Thoracic aorta (tissue), 2 donors: Measurements from ENCODE around the gene SUPT5H. TPM values are rescaled to one million over a fixed set of nuclear protein-coding genes. Genes with fewer than 3 reads are reported as not detected.

ENCODE experiments used
- ATAC-seq: fragments of 150-250 bp; one replicate; pipeline ENCODE4 v1.8.0; 2017; ENCODE audit warnings: low read depth; ENCODE audit not compliant: insufficient number of reproducible peaks, low FRiP score
- DNase-seq: peaks from one replicate; pipeline ENCODE4 v3.0.0-alpha.2; 2020; ENCODE audit warnings: low spot score
- H3K27ac ChIP-seq, 2 donors: fragments of 200-600 bp; sonication (generic); 1 replicate in 1 of 2; 2 replicates in 1 of 2; pipeline ENCODE4 v1.5.1; 2016; ENCODE audit warnings: mild to moderate bottlenecking in 2 of 2, moderate library complexity in 2 of 2
- H3K27me3 ChIP-seq: fragments of 200-600 bp; sonication (generic); replicated peaks from 2 replicates; pipeline ENCODE4 v1.6.0; 2016; ENCODE audit warnings: mild to moderate bottlenecking; ENCODE audit not compliant: insufficient read depth
- H3K36me3 ChIP-seq: fragments of 200-600 bp; sonication (generic); one replicate; pipeline ENCODE4 v1.5.1; 2016
- H3K4me1 ChIP-seq, 2 donors: fragments of 200-600 bp; sonication (generic); 1 replicate in 1 of 2; 2 replicates in 1 of 2; pipeline versions ENCODE4 v1.5.1 to v1.6.0; 2016; ENCODE audit warnings: low read depth in 2 of 2, mild to moderate bottlenecking in 1 of 2; ENCODE audit not compliant: control insufficient read depth in 1 of 2
- H3K4me3 ChIP-seq: fragments of 200-600 bp; sonication (generic); 2 replicates; pipeline ENCODE4 v1.5.1; 2016; ENCODE audit warnings: mild to moderate bottlenecking
- H3K9me3 ChIP-seq: fragments of 200-600 bp; sonication (generic); 2 replicates; pipeline ENCODE4 v1.5.1; 2016
- total RNA-seq, 2 donors: library from RNA; depleted of rRNA; stranded (reverse); fragments of >200 nt; gene quantifications; one replicate each; pipeline versions ENCODE4 v1.1.0 to v1.2.3, GENCODE V29; 2016
- TF ChIP-seq, protein P1 (sequence below): fragments of 200-600 bp; sonication (generic); IDR thresholded peaks from one replicate; pipeline ENCODE4 v1.5.1; 2019; ENCODE audit warnings: antibody characterized with exemption

SUPT5H gene
- total RNA-seq, 2 donors from 2014 or later = 94.4 to 157 TPM

DNA sequence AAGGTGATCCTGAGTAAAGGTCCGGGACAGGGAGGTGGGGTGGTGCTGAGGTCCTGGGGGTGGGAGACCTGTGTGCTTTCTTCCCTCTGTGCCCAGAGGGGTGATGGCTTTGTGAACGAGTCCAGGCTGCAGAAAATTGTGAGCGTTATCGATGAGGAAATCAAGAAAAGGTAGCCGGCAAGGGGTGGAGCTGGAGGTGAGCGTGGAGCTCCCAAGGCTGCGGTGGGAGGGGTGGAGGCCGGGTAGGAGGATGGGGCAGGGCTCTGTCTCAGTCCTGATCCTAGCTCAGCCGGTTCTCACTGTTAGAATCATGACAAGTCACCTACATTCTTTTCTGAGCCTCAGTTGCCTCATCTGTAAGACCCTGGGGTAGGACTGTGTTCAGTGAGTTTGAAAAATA, 73.6 kb downstream of the SUPT5H start:
- TF ChIP-seq, protein P1, sequence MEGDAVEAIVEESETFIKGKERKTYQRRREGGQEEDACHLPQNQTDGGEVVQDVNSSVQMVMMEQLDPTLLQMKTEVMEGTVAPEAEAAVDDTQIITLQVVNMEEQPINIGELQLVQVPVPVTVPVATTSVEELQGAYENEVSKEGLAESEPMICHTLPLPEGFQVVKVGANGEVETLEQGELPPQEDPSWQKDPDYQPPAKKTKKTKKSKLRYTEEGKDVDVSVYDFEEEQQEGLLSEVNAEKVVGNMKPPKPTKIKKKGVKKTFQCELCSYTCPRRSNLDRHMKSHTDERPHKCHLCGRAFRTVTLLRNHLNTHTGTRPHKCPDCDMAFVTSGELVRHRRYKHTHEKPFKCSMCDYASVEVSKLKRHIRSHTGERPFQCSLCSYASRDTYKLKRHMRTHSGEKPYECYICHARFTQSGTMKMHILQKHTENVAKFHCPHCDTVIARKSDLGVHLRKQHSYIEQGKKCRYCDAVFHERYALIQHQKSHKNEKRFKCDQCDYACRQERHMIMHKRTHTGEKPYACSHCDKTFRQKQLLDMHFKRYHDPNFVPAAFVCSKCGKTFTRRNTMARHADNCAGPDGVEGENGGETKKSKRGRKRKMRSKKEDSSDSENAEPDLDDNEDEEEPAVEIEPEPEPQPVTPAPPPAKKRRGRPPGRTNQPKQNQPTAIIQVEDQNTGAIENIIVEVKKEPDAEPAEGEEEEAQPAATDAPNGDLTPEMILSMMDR = no peak
- no peaks in the 10 kb centered on the region for H3K36me3 ChIP-seq
- DNase-seq (no peak), ATAC-seq (no peak)
- H3K9me3 ChIP-seq = no peaks in the 10 kb centered on the region
- no peak overlapping the region for H3K4me3 ChIP-seq
- no peak overlapping the region for H3K27ac ChIP-seq
- peaks cover 6 to 13% of the 10 kb centered on the region in 2 donors for H3K4me1 ChIP-seq
- peaks cover 10% of the 10 kb centered on the region for H3K27me3 ChIP-seq

DNA sequence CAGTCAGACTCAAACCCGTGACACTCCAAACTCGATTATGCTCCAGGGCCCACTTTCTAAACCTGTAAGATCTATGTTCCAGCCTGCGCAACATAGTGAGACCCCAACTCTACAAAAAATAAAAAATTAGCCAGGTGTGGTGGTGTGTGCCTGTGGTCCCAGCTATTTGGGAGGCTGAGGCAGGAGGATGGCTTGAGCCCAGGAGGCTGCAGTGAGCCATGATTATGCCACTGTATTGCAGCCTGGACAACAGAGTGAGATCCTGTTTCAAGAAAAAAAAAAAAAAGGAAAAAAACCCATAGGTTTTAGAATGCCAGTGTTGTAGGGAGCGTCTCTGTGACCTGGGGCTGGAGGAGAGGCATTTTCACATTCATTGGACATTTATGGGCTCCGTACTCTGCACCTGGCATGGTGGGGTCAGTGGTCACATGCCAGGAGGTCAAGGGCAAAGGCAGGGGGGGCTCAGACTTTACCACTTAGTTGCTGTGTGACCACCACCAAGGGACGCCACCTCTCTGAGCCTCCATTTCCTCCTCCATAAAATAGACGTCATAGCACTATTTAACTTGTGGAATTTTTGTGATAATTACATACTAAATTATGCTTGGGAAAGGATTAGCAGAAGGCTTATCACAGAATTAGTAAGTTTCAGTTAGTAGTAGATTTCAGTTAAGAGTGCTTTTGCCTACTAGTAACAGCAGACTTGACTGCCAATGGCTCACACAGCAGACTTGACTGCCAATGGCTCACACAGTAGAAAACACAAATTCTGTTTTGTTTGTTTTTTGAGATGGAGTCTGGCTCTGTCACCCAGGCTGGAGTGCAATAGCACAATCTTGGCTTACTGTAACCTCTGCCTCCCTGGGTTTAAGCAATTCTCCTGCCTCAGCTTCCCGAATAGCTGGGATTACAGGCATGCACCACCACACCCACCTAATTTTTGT, 75.4 kb downstream of the SUPT5H start:
- TF ChIP-seq, protein P1 = no peak
- H3K27ac ChIP-seq = no peak overlapping the region
- DNase-seq (no peak), ATAC-seq (no peak)
- H3K27me3 ChIP-seq = no peaks in the 10 kb centered on the region
- no peaks in the 10 kb centered on the region for H3K9me3 ChIP-seq
- peaks cover 0 to under 1% of the 10 kb centered on the region in 2 donors for H3K4me1 ChIP-seq
- no peak overlapping the region for H3K4me3 ChIP-seq
- H3K36me3 ChIP-seq = no peaks in the 10 kb centered on the region

DNA sequence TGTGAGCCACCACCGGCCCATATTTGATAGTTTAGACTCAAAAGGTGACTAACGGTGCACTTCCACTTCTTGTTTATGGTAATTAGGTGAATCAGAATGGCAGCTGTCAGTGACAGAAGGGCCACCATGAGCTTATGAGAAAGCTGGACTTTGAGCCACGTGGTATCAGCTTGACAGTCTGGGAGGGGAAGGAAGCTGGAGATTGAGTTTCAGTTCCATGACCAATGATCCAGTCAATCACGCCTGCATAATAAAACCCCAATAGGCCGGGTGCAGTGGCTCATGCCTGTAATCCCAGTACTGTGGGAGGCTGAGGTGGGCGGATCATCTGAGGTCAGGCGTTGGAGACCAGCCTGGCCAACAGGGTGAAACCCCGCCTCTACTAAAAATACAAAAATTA, 79.1 kb downstream of the SUPT5H start:
- no peak for ATAC-seq
- TF ChIP-seq, protein P1 = no peak
- Histone ChIP-seq H3K4me3 (no peak overlapping the region), H3K9me3 (no peaks in the 10 kb centered on the region), H3K4me1 (no peaks in the 10 kb centered on the region), H3K36me3 (no peaks in the 10 kb centered on the region), H3K27ac (no peak overlapping the region), H3K27me3 (no peaks in the 10 kb centered on the region)
- no peak for DNase-seq

DNA sequence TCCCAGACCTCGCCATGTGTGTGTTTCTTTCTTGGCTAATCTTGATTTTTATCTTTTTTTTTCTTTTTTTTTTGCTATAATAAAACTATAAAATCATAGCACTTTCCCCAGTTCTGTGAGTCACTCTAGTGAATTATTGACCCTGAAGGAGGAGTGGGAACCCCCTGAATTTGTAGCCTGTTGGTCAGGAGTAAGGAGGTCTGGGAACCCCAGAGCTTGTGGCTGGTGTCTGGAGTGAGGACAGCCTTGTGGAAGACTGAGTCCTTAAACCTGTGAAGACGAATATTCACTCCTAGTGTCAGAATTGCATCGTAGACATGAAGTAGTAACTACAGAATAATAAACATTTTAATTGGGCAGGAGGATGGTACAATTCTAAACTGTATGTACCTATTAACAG, 79.8 kb downstream of the SUPT5H start:
- ATAC-seq (no peak), DNase-seq (no peak)
- H3K4me3 ChIP-seq = no peak overlapping the region
- no peaks in the 10 kb centered on the region for H3K27me3 ChIP-seq
- TF ChIP-seq, protein P1 = no peak
- no peaks in the 10 kb centered on the region for H3K36me3 ChIP-seq
- H3K9me3 ChIP-seq = no peaks in the 10 kb centered on the region
- no peaks in the 10 kb centered on the region for H3K4me1 ChIP-seq
- no peak overlapping the region for H3K27ac ChIP-seq

Other genes starting within 250 kb of the SUPT5H start
- gene NCCRP1, start 248.6 kb upstream of the SUPT5H start, total RNA-seq = under 1 TPM in 1 of 2 donors, not detected in 1; 0.27 TPM
- gene SYCN, start 241.3 kb upstream of the SUPT5H start, total RNA-seq = not detected
- not detected for gene IFNL3, start 200.6 kb upstream of the SUPT5H start, total RNA-seq
- gene IFNL4, start 196.7 kb upstream of the SUPT5H start, total RNA-seq = not detected
- gene IFNL2, start 177.2 kb upstream of the SUPT5H start, total RNA-seq = not detected
- gene IFNL1, start 149.2 kb upstream of the SUPT5H start, total RNA-seq = not detected
- under 1 TPM; 0.85 to 0.95 TPM for gene LRFN1, start 124.7 kb upstream of the SUPT5H start, total RNA-seq
- gene GMFG, start 109.5 kb upstream of the SUPT5H start, total RNA-seq = 10 to 100 TPM; 15.9 to 16.0 TPM
- gene SAMD4B, start 103.2 kb upstream of the SUPT5H start, total RNA-seq = 100 to 1,000 TPM; 101 to 153 TPM
- gene PAF1, start 54.5 kb upstream of the SUPT5H start, total RNA-seq = 10 to 100 TPM; 25.7 to 34.5 TPM
- gene MED29, start 54.2 kb upstream of the SUPT5H start, total RNA-seq = 10 to 100 TPM; 29.3 to 86.1 TPM
- gene ZFP36, start 38.7 kb upstream of the SUPT5H start, total RNA-seq = 100 to 1,000 TPM; 315 to 699 TPM
- gene PLEKHG2, start 32.9 kb upstream of the SUPT5H start, total RNA-seq = 100 to 1,000 TPM in 1 of 2 donors, 10 to 100 TPM in 1; 76.0 to 112 TPM
- gene RPS16, start 9.6 kb upstream of the SUPT5H start, total RNA-seq = 100 to 1,000 TPM; 716 to 775 TPM
- 10 to 100 TPM; 25.7 to 51.4 TPM for gene TIMM50, start 35.3 kb downstream of the SUPT5H start, total RNA-seq
- not detected for gene DLL3, start 53.4 kb downstream of the SUPT5H start, total RNA-seq
- not detected for gene SELENOV, start 69.6 kb downstream of the SUPT5H start, total RNA-seq
- gene EID2B, start 87.3 kb downstream of the SUPT5H start, total RNA-seq = 1 to 10 TPM; 5.6 to 6.2 TPM
- 10 to 100 TPM; 11.4 to 12.0 TPM for gene EID2, start 94.6 kb downstream of the SUPT5H start, total RNA-seq
- gene LGALS13, start 156.9 kb downstream of the SUPT5H start, total RNA-seq = not detected
- not detected for gene LGALS16, start 210.3 kb downstream of the SUPT5H start, total RNA-seq